DOHH2 (cell line): Measurements from ENCODE around the gene SNCAIP.

Source experiments
- H3F3A ChIP-seq: fragments of 200-600 bp; sonication (generic), shearing (Covaris generic); 2 replicates; pipeline ENCODE4 v1.6.0; 2016; ENCODE audit warnings: antibody characterized with exemption, mild to moderate bottlenecking; ENCODE audit not compliant: control insufficient read depth, insufficient read depth
- H3K27ac ChIP-seq: fragments of 200-600 bp; sonication (generic); 2 replicates; pipeline ENCODE4 v1.5.1; 2014; ENCODE audit warnings: low read depth, mild to moderate bottlenecking, low read length, moderate library complexity
- H3K27me3 ChIP-seq: fragments of 200-600 bp; sonication (generic); 2 replicates; pipeline ENCODE4 v1.6.1; 2014; ENCODE audit warnings: mild to moderate bottlenecking, low read length, mixed read lengths; ENCODE audit not compliant: control insufficient read depth
- H3K36me3 ChIP-seq: fragments of 200-600 bp; sonication (generic); 2 replicates; pipeline ENCODE4 v1.6.1; 2014; ENCODE audit warnings: mild to moderate bottlenecking, low read length, moderate library complexity, mixed read lengths; ENCODE audit not compliant: control insufficient read depth
- H3K4me1 ChIP-seq: fragments of 200-600 bp; sonication (generic); 2 replicates; pipeline ENCODE4 v1.6.1; 2014; ENCODE audit warnings: mild to moderate bottlenecking, low read length, mixed read lengths; ENCODE audit not compliant: control insufficient read depth
- H3K4me2 ChIP-seq: fragments of 200-600 bp; sonication (generic); 2 replicates; pipeline ENCODE4 v1.6.0; 2014; ENCODE audit warnings: mild to moderate bottlenecking, low read length, moderate library complexity
- H3K4me3 ChIP-seq: fragments of 200-600 bp; sonication (generic); 2 replicates; pipeline ENCODE4 v1.5.1; 2014; ENCODE audit warnings: mild to moderate bottlenecking, low read length, mixed read lengths
- H3K79me2 ChIP-seq: fragments of 200-600 bp; sonication (generic); 2 replicates; pipeline ENCODE4 v1.6.1; 2014; ENCODE audit warnings: mild to moderate bottlenecking, low read length, mixed read lengths; ENCODE audit not compliant: control insufficient read depth
- H3K9me2 ChIP-seq: fragments of 200-600 bp; sonication (generic); replicated peaks from 2 replicates; pipeline ENCODE4 v1.6.1; 2014; ENCODE audit warnings: mild to moderate bottlenecking, low read length, mixed read lengths; ENCODE audit not compliant: control insufficient read depth
- H3K9me3 ChIP-seq: fragments of 200-600 bp; sonication (generic); 2 replicates; pipeline ENCODE4 v1.6.1; 2014; ENCODE audit warnings: antibody characterized with exemption, low read length, mixed read lengths; ENCODE audit not compliant: control insufficient read depth, insufficient read depth
- H4K20me1 ChIP-seq: fragments of 200-600 bp; sonication (generic); 2 replicates; pipeline ENCODE4 v1.6.0; 2014; ENCODE audit warnings: low read depth, mild to moderate bottlenecking, antibody characterized with exemption, low read length, moderate library complexity; ENCODE audit not compliant: control insufficient read depth, insufficient read depth
- CTCF ChIP-seq: fragments of 200-600 bp; sonication (generic); IDR thresholded peaks from one replicate; pipeline ENCODE4 v1.5.1; 2014; ENCODE audit warnings: antibody characterized with exemption, mild to moderate bottlenecking, low read depth, low read length; ENCODE audit not compliant: poor library complexity, severe bottlenecking
- EZH2phosphoT487 ChIP-seq: fragments of 200-600 bp; sonication (generic); IDR thresholded peaks from 2 replicates; pipeline ENCODE4 v1.6.1; 2017; ENCODE audit warnings: borderline replicate concordance, mild to moderate bottlenecking, antibody characterized with exemption, low read length, moderate library complexity, mixed read lengths

The SNCAIP gene

GRCh38 chr5:122267185-122267584, 44.9 kb upstream of the SNCAIP start:
- H3K36me3 ChIP-seq, result no peaks in the 10 kb centered on the region
- H3K4me1 ChIP-seq, result no peaks in the 10 kb centered on the region
- H3K79me2 ChIP-seq, result no peaks in the 10 kb centered on the region
- H4K20me1 ChIP-seq, result no peaks in the 10 kb centered on the region
- H3K4me3 ChIP-seq, result no peak overlapping the region
- no peak overlapping the region for H3K4me2 ChIP-seq
- no peaks in the 10 kb centered on the region for H3F3A ChIP-seq
- H3K27ac ChIP-seq, result no peak overlapping the region
- H3K27me3 ChIP-seq, result no peaks in the 10 kb centered on the region
- no peaks in the 10 kb centered on the region for H3K9me2 ChIP-seq
- H3K9me3 ChIP-seq, result no peaks in the 10 kb centered on the region
- no peak for TF ChIP-seq EZH2phosphoT487
- TF ChIP-seq CTCF, result no peak

- no peaks in the 10 kb centered on the region for H3K4me1 ChIP-seq
- no peak overlapping the region for H3K27ac ChIP-seq
- H4K20me1 ChIP-seq, result no peaks in the 10 kb centered on the region
- H3K27me3 ChIP-seq, result no peaks in the 10 kb centered on the region
- no peaks in the 10 kb centered on the region for H3K36me3 ChIP-seq
- TF ChIP-seq EZH2phosphoT487 (no peak), CTCF (no peak)
- no peaks in the 10 kb centered on the region for H3K79me2 ChIP-seq
- H3F3A ChIP-seq, result no peaks in the 10 kb centered on the region
- no peaks in the 10 kb centered on the region for H3K9me2 ChIP-seq
- H3K4me2 ChIP-seq, result no peak overlapping the region
- H3K9me3 ChIP-seq, result no peaks in the 10 kb centered on the region
- H3K4me3 ChIP-seq, result no peak overlapping the region
Observed at GRCh38 chr5:122273696-122274095, 38.3 kb upstream of the SNCAIP start.

- H3K9me2 ChIP-seq, result no peaks in the 10 kb centered on the region
- TF ChIP-seq EZH2phosphoT487, result no peak
- no peaks in the 10 kb centered on the region for H3K9me3 ChIP-seq
- H3K36me3 ChIP-seq, result no peaks in the 10 kb centered on the region
- H3K79me2 ChIP-seq, result no peaks in the 10 kb centered on the region
- no peaks in the 10 kb centered on the region for H3F3A ChIP-seq
- no peak overlapping the region for H3K4me2 ChIP-seq
- H3K4me3 ChIP-seq, result no peak overlapping the region
- no peak overlapping the region for H3K27ac ChIP-seq
- H3K4me1 ChIP-seq, result no peaks in the 10 kb centered on the region
- H3K27me3 ChIP-seq, result no peaks in the 10 kb centered on the region
- no peaks in the 10 kb centered on the region for H4K20me1 ChIP-seq
Observed at GRCh38 chr5:122283592-122283991, 28.4 kb upstream of the SNCAIP start.

- no peaks in the 10 kb centered on the region for H3K27me3 ChIP-seq
- no peaks in the 10 kb centered on the region for H3F3A ChIP-seq
- no peaks in the 10 kb centered on the region for H4K20me1 ChIP-seq
- no peak overlapping the region for H3K27ac ChIP-seq
- H3K36me3 ChIP-seq, result no peaks in the 10 kb centered on the region
- H3K4me2 ChIP-seq, result no peak overlapping the region
- TF ChIP-seq CTCF (no peak), EZH2phosphoT487 (no peak)
- H3K4me3 ChIP-seq, result no peak overlapping the region
- no peaks in the 10 kb centered on the region for H3K79me2 ChIP-seq
- no peaks in the 10 kb centered on the region for H3K4me1 ChIP-seq
- no peaks in the 10 kb centered on the region for H3K9me2 ChIP-seq
- H3K9me3 ChIP-seq, result no peaks in the 10 kb centered on the region
Observed at GRCh38 chr5:122286541-122286940, 25.5 kb upstream of the SNCAIP start.
